Smooth muscle cell of bladder (primary cell): ENCODE results near the gene TWF1. TPM values are rescaled to one million over a fixed set of nuclear protein-coding genes. Genes with fewer than 3 reads are reported as not detected.

ENCODE experiments used
- total RNA-seq: library from RNA; depleted of rRNA; stranded (reverse); fragments of >200 nt; gene quantifications from 2 replicates; pipeline ENCODE4 v1.2.3, GENCODE V29; 2014

Gene TWF1
- 144 and 146 TPM in 2 replicates for total RNA-seq

DNA sequence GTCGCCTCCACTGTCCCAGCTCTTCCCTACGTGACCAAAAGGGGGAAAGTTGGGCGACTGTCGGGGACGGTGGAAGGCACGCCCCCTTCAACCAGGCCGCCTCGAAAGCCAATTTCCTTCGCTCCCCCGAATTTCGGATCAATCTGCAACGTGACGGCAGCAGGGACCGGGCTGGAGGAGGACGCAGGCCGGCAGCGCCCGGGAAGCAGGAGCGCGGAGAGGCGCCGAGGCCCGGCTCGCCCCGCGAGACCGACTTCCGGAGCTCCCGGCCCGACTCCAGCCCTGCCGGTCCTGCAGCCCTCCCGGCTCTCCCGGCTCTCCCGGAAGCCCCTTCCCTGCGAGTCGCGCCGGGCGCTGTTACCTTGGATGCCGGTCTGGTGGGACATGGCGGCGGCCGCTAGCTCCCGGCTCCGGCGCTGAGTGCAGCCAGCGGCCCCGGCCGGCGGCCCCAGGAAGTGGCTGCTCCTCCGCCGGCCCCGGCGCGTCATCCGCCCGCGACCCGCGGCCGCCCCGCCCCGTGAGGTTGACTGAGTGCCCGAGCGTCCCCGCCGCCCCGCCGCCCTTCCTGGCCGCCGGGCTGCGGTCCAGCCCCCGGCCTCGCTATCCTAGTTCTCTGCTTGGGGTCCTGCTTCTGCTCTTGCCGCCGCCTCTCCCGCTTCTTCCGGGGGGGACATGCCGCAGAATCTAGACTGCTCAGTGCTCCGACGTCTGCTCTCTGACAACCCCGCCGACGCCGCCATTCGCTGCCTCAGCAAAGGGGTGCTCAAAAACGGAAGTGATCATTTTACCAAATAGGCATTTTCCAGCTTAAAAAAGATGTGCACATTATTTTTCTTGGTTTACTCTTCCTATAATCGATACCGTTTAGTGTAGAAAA lies at the start of gene TWF1:
TSS of gene TWF1 (minus strand) at position 458 of the 877 bp plus-strand sequence. CDS start at position 386, 72 bp downstream.

DNA sequence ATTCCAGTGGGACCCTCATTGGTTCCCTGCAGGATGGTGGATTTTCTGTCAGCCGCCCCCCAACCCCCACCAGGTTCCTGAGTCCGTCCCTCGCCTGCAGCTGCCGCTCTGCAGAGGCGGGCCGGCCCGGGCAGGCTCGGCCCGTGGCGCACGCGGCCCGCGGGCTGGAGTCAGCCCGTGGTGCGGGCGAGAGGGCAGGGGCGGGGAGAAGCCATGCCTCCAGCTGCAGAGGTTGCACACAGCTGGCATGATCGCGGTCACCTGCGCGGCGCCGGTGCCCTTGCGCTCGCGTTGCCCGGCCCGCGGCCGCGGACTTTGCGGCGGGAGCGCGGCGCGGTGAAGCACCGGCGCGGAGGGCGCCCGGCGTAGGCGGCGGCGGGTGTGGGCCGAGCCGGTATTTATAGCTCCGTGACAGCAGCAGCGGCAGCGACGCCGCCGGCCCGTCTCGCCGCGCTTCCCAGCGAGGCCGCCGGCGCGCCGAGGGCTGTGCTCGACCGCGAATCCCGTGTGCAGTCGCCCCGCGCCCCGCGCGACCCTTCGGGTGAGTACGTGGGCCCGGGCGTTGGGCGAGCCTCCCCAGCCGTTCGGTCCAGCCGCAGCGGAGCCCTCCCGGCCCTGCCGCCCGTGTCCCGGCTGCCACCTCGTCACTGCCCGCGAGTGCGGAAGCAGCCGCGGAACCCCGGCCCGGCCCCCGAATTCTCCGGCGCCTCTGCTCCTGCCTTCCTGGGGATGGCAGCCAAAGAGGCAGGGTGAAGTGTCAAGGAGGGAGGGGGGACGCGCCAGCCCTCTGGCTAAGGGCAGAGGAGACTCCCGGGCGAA lies 29.7 kb upstream of the TWF1 start, which contains the start of gene TMEM117:
TSS of gene TMEM117 (plus strand) at position 426 of the 819 bp plus-strand sequence.

GRCh38 chr12:43758728-43759563 lies 47.2 kb downstream of the TWF1 start, which contains the start of the genes IRAK4 and PUS7L:
Gene IRAK4, plus strand, starts transcription at chr12:43758951. Its CDS starts 9,161 bp downstream, at chr12:43768112.
Gene PUS7L, minus strand, starts transcription at chr12:43758790. Its CDS starts 3,545 bp downstream, at chr12:43755245.

Other genes with a start within 250 kb of the TWF1 start
- 16.8 and 19.4 TPM in 2 replicates for gene PUS7L, start 47.5 kb downstream of the TWF1 start, total RNA-seq
- 17.6 and 19.8 TPM in 2 replicates for gene IRAK4, start 47.4 kb downstream of the TWF1 start, total RNA-seq
- 8.2 and 11.8 TPM in 2 replicates for gene TMEM117, start 29.8 kb upstream of the TWF1 start, total RNA-seq